GM12891 (cell line): ENCODE measurements around the gene SLC12A1.
"Not testable (repeated sequence)": the region's sequence is repeated elsewhere in the genome, so short reads cannot be mapped to it uniquely, and the experiment has no call there.

ENCODE experiments used
- DNase-seq: peaks from one replicate; pipeline ENCODE4 v3.0.0; 2011; ENCODE audit warnings: low spot score; ENCODE audit not compliant: insufficient read length
- FAIRE-seq: peaks from 2 replicates; lab custom pipeline; 2011; peaks lifted over from hg19 to GRCh38; lab: Jason Lieb, UNC
- PAX5 ChIP-seq: IDR thresholded peaks from 2 replicates; pipeline ENCODE4 v1.6.1; 2011; ENCODE audit warnings: low read length, moderate library complexity, mild to moderate bottlenecking; ENCODE audit not compliant: insufficient read depth, severe bottlenecking
- POLR2A ChIP-seq: IDR thresholded peaks from 2 replicates; pipeline ENCODE4 v1.6.1; 2011; ENCODE audit warnings: low read depth, low read length, control low read depth
- POLR2AphosphoS5 ChIP-seq: IDR thresholded peaks from 2 replicates; pipeline ENCODE4 v1.6.1; 2011; ENCODE audit warnings: low read depth, low read length, control low read depth
- POU2F2 ChIP-seq: IDR thresholded peaks from 2 replicates; pipeline ENCODE4 v1.6.1; 2011; ENCODE audit warnings: low read depth, mild to moderate bottlenecking, control low read depth, low read length, moderate library complexity
- SPI1 ChIP-seq: IDR thresholded peaks from 2 replicates; pipeline ENCODE4 v1.6.1; 2011; ENCODE audit warnings: low read depth, low read length, control low read depth
- TAF1 ChIP-seq: IDR thresholded peaks from 2 replicates; pipeline ENCODE4 v1.6.1; 2011; ENCODE audit warnings: low read depth, low read length, control low read depth

SLC12A1 gene

GRCh38 chr15:48318131-48318530, 112.0 kb downstream of the SLC12A1 start:
- no peak for DNase-seq
- no peak for TF ChIP-seq POLR2AphosphoS5
- no peak for FAIRE-seq

- DNase-seq (no peak), FAIRE-seq (no peak)
- no peak for TF ChIP-seq POLR2AphosphoS5
- no peak for TF ChIP-seq POU2F2
- TF ChIP-seq POLR2A = no peak
- no peak for TF ChIP-seq SPI1
- no peak for TF ChIP-seq TAF1
- TF ChIP-seq PAX5 = no peak
Measured at GRCh38 chr15:48323294-48323693, 117.2 kb downstream of the SLC12A1 start.

DNA sequence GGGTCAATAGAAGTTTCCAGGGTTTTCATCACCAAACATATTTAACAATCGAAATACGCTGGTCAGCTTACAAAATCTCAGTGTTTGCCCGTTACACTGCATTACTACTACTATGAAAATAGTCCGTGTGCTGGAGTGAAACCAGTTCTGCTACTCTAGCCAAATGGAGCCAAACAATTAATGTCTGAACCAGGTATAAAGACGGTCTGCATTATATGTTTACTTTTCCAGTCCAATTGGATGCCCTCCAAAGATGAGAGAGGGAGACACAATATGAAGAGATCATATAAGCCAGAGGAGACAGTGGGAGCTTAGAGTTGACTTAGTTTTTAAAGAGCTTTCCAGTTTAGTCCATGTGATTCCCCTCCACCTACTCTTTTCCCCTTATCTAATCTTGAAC, 118.8 kb downstream of the SLC12A1 start:
- DNase-seq (no peak), FAIRE-seq (peak; percentile 23)
- no peak for TF ChIP-seq SPI1
- no peak for TF ChIP-seq POLR2AphosphoS5
- no peak for TF ChIP-seq PAX5
- TF ChIP-seq POLR2A = no peak
- no peak for TF ChIP-seq POU2F2
- TF ChIP-seq TAF1 = no peak

DNA sequence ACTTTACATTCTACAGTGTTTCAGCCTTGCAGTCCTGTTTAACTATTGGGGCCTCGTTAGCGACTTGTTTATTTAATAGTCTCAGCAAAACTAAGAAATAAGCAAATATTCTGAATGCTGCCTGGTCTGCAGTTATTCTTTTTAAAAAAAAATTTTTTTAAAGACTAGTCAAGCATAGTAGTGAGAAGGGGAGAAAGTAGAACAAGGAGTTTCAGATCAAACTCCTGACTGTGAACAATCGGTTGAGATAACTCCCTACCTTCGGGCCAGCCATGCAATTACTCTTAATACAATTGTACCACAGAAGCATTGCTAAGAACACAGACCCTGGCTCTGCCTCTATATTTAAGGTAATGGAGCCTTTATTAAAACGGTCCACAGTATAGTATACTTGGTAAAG, 119.3 kb downstream of the SLC12A1 start:
- no peak for TF ChIP-seq SPI1
- no peak for TF ChIP-seq POLR2AphosphoS5
- no peak for TF ChIP-seq POLR2A
- no peak for TF ChIP-seq PAX5
- TF ChIP-seq TAF1 = no peak
- no peak for TF ChIP-seq POU2F2
- FAIRE-seq (peak; percentile 16), DNase-seq (peak; percentile 6)

DNA sequence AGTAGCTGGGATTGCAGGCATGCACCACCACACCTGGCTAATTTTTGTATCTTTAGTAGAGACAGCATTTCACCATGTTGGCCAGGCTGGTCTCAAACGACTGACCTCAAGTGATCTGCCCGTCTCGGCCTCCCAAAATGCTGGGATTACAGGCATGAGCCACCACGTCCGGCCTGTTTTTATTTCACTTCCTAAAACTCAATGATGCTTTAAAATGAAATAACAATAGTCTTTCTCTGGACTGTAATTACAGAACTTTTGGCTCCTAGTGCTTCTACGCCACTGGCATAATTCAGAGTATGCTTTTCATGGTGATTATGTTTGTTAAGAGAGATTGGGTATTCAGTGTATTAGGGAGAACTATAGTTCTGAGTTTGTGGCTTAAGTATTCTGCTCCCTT, 120.1 kb downstream of the SLC12A1 start:
- FAIRE-seq, DNase-seq: not testable (repeated sequence)
- TF ChIP-seq SPI1 = peak; percentile 71

- FAIRE-seq (no peak), DNase-seq (no peak)
- TF ChIP-seq TAF1 (no peak), POLR2A (no peak), POU2F2 (no peak), SPI1 (no peak), PAX5 (no peak), POLR2AphosphoS5 (no peak)
Measured at GRCh38 chr15:48330105-48330785, 124.1 kb downstream of the SLC12A1 start.

DNA sequence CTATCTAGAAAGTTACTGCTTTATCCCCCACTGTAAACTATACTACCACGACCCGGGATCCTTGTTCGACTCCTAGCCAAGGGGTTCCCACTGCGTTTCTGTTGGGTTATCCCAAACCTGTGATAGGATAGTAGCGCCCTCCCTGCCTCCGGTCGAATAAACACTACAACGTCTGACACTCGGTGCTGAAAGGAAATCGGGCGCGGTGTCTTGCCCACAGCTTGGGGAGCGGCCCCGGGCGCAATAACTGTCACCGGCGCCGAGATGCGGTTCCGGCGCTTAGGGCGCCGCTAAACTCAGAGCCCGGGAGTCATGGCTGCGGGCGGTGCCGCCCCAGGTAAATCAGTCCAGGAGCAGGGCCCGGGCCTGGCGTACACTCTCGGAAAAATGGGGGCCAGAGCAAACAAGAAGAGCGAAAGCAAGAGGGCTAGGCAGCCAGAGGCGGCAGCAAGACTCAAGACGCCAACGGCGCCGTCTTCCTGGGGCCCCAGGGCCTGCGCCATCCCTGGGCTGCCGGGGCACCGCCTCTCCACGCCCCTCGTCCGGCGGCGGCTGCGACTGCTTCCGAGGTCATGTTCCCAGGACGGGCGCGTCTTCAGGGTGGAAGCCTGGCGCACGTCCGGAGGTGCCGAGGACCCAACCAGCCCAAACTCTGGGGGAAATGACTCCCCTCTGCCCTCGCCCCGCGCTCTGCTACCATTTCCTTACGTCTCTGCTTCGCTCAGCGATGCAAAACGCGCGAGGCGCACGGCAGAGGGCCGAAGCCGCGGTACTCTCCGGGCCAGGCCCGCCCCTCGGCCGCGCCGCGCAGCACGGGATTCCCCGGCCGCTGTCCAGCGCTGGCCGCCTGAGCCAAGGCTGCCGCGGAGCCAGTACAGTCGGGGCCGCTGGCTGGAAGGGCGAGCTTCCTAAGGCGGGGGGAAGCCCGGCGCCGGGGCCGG, 125.0 kb downstream of the SLC12A1 start, which contains the start of gene DUT:
DUT (plus strand) TSS at position 575 of the 941 bp plus-strand sequence; CDS start at position 662, 87 bp downstream.
- peak; percentile 58 for DNase-seq
- TF ChIP-seq PAX5 (no peak), TAF1 (peak; percentile 70), SPI1 (no peak), POU2F2 (no peak), POLR2AphosphoS5 (peak; percentile 83), POLR2A (peak; percentile 84)

DNA sequence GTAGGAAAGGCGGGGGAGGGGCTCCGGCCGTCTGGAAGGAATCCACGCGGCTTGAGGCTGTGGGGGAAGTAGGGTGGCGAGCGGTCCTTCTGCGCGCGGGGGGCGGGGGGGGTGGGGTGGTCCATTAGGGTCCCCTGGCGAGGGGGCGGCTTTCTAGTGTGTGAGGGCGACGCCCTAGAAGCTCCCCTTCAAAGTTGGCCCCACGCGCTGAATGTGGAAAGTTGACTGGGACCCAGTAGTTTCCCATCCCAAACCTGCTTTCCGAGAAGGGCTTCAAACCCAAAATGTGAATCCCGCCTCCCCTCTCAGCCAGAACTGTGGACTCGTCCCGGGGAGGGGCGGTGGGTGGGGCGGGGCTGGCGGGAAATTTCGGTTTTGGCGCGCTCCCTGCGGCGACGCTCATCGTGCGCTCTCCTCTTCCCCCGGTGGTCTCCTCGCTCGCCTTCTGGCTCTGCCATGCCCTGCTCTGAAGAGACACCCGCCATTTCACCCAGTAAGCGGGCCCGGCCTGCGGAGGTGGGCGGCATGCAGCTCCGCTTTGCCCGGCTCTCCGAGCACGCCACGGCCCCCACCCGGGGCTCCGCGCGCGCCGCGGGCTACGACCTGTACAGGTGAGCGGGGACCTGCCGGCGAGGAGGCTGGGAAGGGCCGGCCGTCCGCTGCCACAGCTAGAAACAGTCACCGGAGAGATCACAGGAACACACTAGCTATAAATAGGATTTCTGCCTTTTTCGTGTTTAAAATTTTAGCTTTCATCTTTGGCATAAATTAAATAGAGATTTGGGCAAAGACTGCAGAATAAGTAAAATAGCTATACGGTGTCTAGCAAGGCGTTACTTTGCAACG, 125.9 kb downstream of the SLC12A1 start:
- FAIRE-seq (peak; percentile 31), DNase-seq (peak; percentile 64)
- TF ChIP-seq POU2F2 (no peak), TAF1 (peak; percentile 54; the same call in 1 of the 2 replicates)

More for the DNA sequence above, 125.0 kb downstream of the SLC12A1 start, which contains the start of gene DUT:
- peak; percentile 87 for FAIRE-seq

DNA sequence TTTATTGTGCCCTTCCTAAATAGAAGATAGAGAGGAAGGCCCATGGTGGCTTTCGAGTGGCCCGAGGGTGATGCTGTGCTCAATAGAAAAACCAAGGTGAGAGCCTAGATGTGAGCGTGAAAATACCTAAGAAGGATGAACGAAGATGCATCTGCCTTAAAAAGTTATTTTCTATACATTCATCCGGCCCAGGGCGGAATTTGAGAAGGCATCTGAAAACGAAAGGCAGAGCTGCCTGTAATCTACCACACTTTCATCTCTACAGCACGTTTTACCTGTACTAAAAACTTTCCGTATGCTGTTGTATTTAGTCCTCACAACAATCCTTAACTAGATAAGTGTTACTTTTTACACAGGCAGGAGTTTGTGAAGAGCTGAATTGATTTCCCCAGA, 126.5 kb downstream of the SLC12A1 start:
- DNase-seq (no peak), FAIRE-seq (no peak)
- TF ChIP-seq SPI1 (no peak), POU2F2 (no peak), POLR2A (no peak), PAX5 (no peak), POLR2AphosphoS5 (no peak), TAF1 (no peak)

DNA sequence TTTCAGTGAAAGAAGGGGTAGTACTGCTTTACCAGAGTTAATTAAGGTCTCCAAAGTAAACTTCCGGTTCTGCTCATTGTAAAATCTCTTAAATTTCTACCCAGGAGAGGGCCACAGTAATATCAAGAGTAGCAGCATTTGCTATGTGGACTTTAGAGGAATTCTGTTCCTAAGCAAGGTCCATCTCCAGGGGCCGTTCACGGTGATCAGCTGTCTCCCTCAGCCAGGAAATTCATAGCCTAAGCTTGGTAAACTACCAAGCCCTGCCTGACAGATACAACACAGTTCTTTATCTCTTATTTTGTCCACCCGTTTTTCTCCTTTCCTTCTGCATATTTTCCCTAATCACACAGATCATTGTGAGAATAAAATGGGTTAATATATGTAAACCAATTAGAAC, 127.4 kb downstream of the SLC12A1 start:
- no peak for DNase-seq
- FAIRE-seq = no peak
- TF ChIP-seq POU2F2 (no peak), PAX5 (no peak), POLR2AphosphoS5 (no peak), TAF1 (no peak), POLR2A (no peak), SPI1 (no peak)
